HepG2 (cell line): ENCODE data around the gene H6PD. TPM values are rescaled to one million over a fixed set of nuclear protein-coding genes. Genes with fewer than 3 reads are reported as not detected.

Source experiments
- ATAC-seq: fragments of 200-7000 bp; cut with Tn5 transposase; 3 replicates; pipeline ENCODE4 v1.9.1; 2020; ENCODE audit warnings: mild to moderate bottlenecking, moderate library complexity
- BruUV-seq: library from RNA; stranded (reverse); fragments of 400-500 nt; replicated peaks from 2 replicates; lab custom pipeline; 2021; lab: Mats Ljungman, UMichigan
- CTCF ChIA-PET: fragments of 300-600 bp; formaldehyde crosslinking; extraction: SDS; loops from one replicate; lab custom pipeline; 2021; ENCODE audit warnings: low total read pairs, inconsistent platforms, low intra/inter-chr PET ratio; lab: Yijun Ruan, JAX
- POLR2A ChIA-PET: fragments of 350-600 bp; sonication (Branson Sonifier 250); formaldehyde crosslinking; loops from one replicate; lab custom pipeline; 2020; ENCODE audit warnings: antibody characterized with exemption, inconsistent platforms; lab: Yijun Ruan, JAX
- DNase-seq: peaks from one replicate; pipeline ENCODE4 v3.0.0-alpha.2; 2015; ENCODE audit warnings: low spot score
- FAIRE-seq: peaks from 3 replicates; lab custom pipeline; 2011; peaks lifted over from hg19 to GRCh38; lab: Jason Lieb, UNC
- H2AFZ ChIP-seq: one replicate; pipeline ENCODE4 v1.6.1; 2011; ENCODE audit warnings: low read length, inconsistent platforms
- H3K27ac ChIP-seq: fragments of 300-600 bp; 3 replicates; pipeline ENCODE4 v1.8.0; 2011; ENCODE audit warnings: mixed run types, mild to moderate bottlenecking, mixed read lengths, low read length, inconsistent platforms; ENCODE audit not compliant: insufficient read depth; ENCODE audit errors: extremely low read length
- H3K27me3 ChIP-seq, 2 experiments: fragments of 200-600 bp in 1 of 2; 2 replicates in 1 of 2; 3 replicates in 1 of 2; pipeline versions ENCODE4 v1.6.0 to v1.8.0; 2011; ENCODE audit warnings: low read length in 2 of 2, mild to moderate bottlenecking in 2 of 2, moderate library complexity in 2 of 2, inconsistent platforms in 1 of 2; ENCODE audit not compliant: insufficient read depth in 2 of 2, control insufficient read depth in 1 of 2
- H3K36me3 ChIP-seq, 2 experiments: fragments of 200-600 bp in 1 of 2; replicated peaks in 1 of 2; 2 replicates in 1 of 2; 3 replicates in 1 of 2; pipeline versions ENCODE4 v1.5.1 to v1.8.0; 2011; ENCODE audit warnings: low read length in 2 of 2, inconsistent platforms in 1 of 2; ENCODE audit not compliant: insufficient read depth in 2 of 2, control insufficient read depth in 1 of 2
- H3K4me1 ChIP-seq: 2 replicates; pipeline ENCODE4 v1.5.1; 2012; ENCODE audit warnings: low read length, inconsistent platforms; ENCODE audit not compliant: insufficient read depth
- H3K4me2 ChIP-seq: 2 replicates; pipeline ENCODE4 v1.6.0; 2011; ENCODE audit warnings: low read depth, low read length, inconsistent platforms
- H3K4me3 ChIP-seq, 3 experiments: fragments of 200-600 bp in 1 of 3; sonication (generic), shearing (Covaris generic) in 1 of 3; replicated peaks in 1 of 3; 2 replicates each; pipeline ENCODE4 v1.5.1; 2011 to 2016; ENCODE audit warnings: low read length in 3 of 3, inconsistent platforms in 2 of 3, low read depth in 2 of 3, mild to moderate bottlenecking in 2 of 3, control low read depth in 1 of 3, mixed read lengths in 1 of 3; ENCODE audit not compliant: insufficient read depth in 1 of 3
- H3K79me2 ChIP-seq: one replicate; pipeline ENCODE4 v1.6.1; 2011; ENCODE audit warnings: low read length, inconsistent platforms; ENCODE audit not compliant: insufficient read depth
- H3K9ac ChIP-seq: 2 replicates; pipeline ENCODE4 v1.6.0; 2011; ENCODE audit warnings: mild to moderate bottlenecking, low read depth, low read length, inconsistent platforms; ENCODE audit not compliant: insufficient read depth
- H3K9me3 ChIP-seq: 2 replicates; pipeline ENCODE4 v1.5.1; 2012; ENCODE audit warnings: mild to moderate bottlenecking, low read length
- H4K20me1 ChIP-seq: 2 replicates; pipeline ENCODE4 v1.6.0; 2011; ENCODE audit warnings: inconsistent platforms, mild to moderate bottlenecking, low read length, moderate library complexity; ENCODE audit not compliant: insufficient read depth
- ADNP ChIP-seq: sonication (generic); formaldehyde crosslinking; IDR thresholded peaks from 2 replicates; pipeline ENCODE4 v1.4.0; 2020; ENCODE audit warnings: missing genetic modification reagents
- KIAA2018 ChIP-seq: sonication (generic); formaldehyde crosslinking; IDR thresholded peaks from 2 replicates; pipeline ENCODE4 v1.5.0; 2020; ENCODE audit warnings: mild to moderate bottlenecking, missing genetic modification reagents, borderline replicate concordance
- XBP1 ChIP-seq: sonication (generic); formaldehyde crosslinking; IDR thresholded peaks from 2 replicates; pipeline ENCODE4 v1.5.0; 2020; ENCODE audit warnings: missing genetic modification reagents
- ZMAT3 ChIP-seq: sonication (generic); formaldehyde crosslinking; conservative IDR thresholded peaks from 2 replicates; pipeline ENCODE4 v1.7.0; 2021; ENCODE audit warnings: missing genetic modification reagents
- ZNF24 ChIP-seq: fragments of 450-650 bp; IDR thresholded peaks from 2 replicates; pipeline ENCODE4 v1.6.1; 2017; ENCODE audit warnings: antibody characterized with exemption, mild to moderate bottlenecking
- ZNF775 ChIP-seq: sonication (generic); formaldehyde crosslinking; IDR thresholded peaks from 2 replicates; pipeline ENCODE4 v1.4.0; 2020; ENCODE audit warnings: missing genetic modification reagents, mild to moderate bottlenecking, moderate library complexity, borderline replicate concordance
- WGBS: methylation state at CpG from one replicate; pipeline ENCODE4 v1.1.6; 2017; ENCODE audit warnings: low lambda C conversion rate; 5-methylcytosine and 5-hydroxymethylcytosine counted together
- in situ Hi-C: cut with HindIII; loops from 2 replicates; pipeline ENCODE4 v1.10.0; 2017; ENCODE audit warnings: low pct_unique_long_range_greater_than_20kb; ENCODE audit not compliant: extremely low pct_ligation_motif_present
- intact Hi-C: fragments of 100-400 bp; cut with micrococcal nuclease; formaldehyde crosslinking; loops from one replicate; pipeline ENCODE4 v1.10.0; 2022; ENCODE audit not compliant: unreplicated experiment
- polyA plus RNA-seq, 8 experiments: library from polyadenylated mRNA; depleted of rRNA in 3 of 8; stranded (reverse) in 7 of 8; unstranded in 1 of 8; fragments of >200 nt; fragmentation: Illumina TruSeq in 4 of 8; extraction: Trizol in 4 of 8; gene quantifications; 2 replicates each; pipeline versions ENCODE4 v1.2.1 to v1.2.3, GENCODE V29; 2011 to 2016; ENCODE audit warnings: low read depth in 4 of 8, missing spikeins in 1 of 8, mixed read lengths in 1 of 8; ENCODE audit not compliant: insufficient read depth in 1 of 8
- total RNA-seq, 5 experiments: library from RNA; depleted of rRNA; stranded (reverse); fragments of >200 nt; fragmentation: Illumina TruSeq; extraction: Trizol; gene quantifications; 2 replicates each; pipeline ENCODE4 v1.2.3, GENCODE V29; 2016; ENCODE audit warnings: low read depth in 1 of 5

Gene H6PD
- total and polyA plus RNA-seq, 2 of the 13 experiments (the other 11 are each of a cell fraction or from before 2014, with no cell fraction given) = 9.3 to 14.1 TPM

GRCh38 chr1:9298282-9298681 lies 63.7 kb downstream of the H6PD start:
- 45% methylated on average over 3 of the region's 3 CpGs for WGBS
- no peak overlapping the region for H3K4me3 ChIP-seq
- intact Hi-C loops = no loop called here
- ATAC-seq = no peak
- no peak overlapping the region for H2AFZ ChIP-seq
- CTCF ChIA-PET = no interaction called here
- TF ChIP-seq ZMAT3 (CRISPR knock-in tag) = no peak
- no peak for TF ChIP-seq XBP1 (CRISPR knock-in tag)
- TF ChIP-seq ZNF24 = peak; percentile 95
- TF ChIP-seq ADNP = no peak
- TF ChIP-seq KIAA2018 = no peak
- TF ChIP-seq ZNF775 (CRISPR knock-in tag) = no peak
- no peaks in the 10 kb centered on the region for H3K9me3 ChIP-seq
- H3K79me2 ChIP-seq = peaks cover 33% of the 10 kb centered on the region
- H3K9ac ChIP-seq = no peak overlapping the region
- no peak for DNase-seq
- in situ Hi-C loops = no loop called here
- BruUV-seq = no TSS peak
- H3K36me3 ChIP-seq = peaks cover 0 to 3% of the 10 kb centered on the region in 2 experiments; a peak in 1 of 5 replicates
- no peak overlapping the region for H3K4me2 ChIP-seq
- POLR2A ChIA-PET = no interaction called here
- no peak for FAIRE-seq
- no peak overlapping the region for H3K27ac ChIP-seq
- no peaks in the 10 kb centered on the region for H3K27me3 ChIP-seq
- peaks cover 4% of the 10 kb centered on the region; the same call in 1 of the 2 replicates for H4K20me1 ChIP-seq
- peaks cover 56% of the 10 kb centered on the region for H3K4me1 ChIP-seq
